Astrocyte of the cerebellum (primary cell): ENCODE data around the gene DACT2.

Source experiments
- DNase-seq: peaks from one replicate; pipeline ENCODE4 v3.0.0-alpha.2; 2011; ENCODE audit warnings: low read depth
- H3K4me3 ChIP-seq: 2 replicates; pipeline ENCODE4 v1.5.1; 2011; ENCODE audit warnings: mild to moderate bottlenecking, low read depth, low read length, moderate library complexity
- CTCF ChIP-seq: IDR thresholded peaks from 2 replicates; pipeline ENCODE4 v1.5.1; 2012; ENCODE audit warnings: low read length, low read depth, moderate library complexity, mild to moderate bottlenecking; ENCODE audit errors: missing control alignments
- in situ Hi-C: cut with HindIII; loops from 2 replicates; pipeline ENCODE4 v1.10.0; 2017; ENCODE audit warnings: low sequenced_read_pairs

The DACT2 gene

DNA sequence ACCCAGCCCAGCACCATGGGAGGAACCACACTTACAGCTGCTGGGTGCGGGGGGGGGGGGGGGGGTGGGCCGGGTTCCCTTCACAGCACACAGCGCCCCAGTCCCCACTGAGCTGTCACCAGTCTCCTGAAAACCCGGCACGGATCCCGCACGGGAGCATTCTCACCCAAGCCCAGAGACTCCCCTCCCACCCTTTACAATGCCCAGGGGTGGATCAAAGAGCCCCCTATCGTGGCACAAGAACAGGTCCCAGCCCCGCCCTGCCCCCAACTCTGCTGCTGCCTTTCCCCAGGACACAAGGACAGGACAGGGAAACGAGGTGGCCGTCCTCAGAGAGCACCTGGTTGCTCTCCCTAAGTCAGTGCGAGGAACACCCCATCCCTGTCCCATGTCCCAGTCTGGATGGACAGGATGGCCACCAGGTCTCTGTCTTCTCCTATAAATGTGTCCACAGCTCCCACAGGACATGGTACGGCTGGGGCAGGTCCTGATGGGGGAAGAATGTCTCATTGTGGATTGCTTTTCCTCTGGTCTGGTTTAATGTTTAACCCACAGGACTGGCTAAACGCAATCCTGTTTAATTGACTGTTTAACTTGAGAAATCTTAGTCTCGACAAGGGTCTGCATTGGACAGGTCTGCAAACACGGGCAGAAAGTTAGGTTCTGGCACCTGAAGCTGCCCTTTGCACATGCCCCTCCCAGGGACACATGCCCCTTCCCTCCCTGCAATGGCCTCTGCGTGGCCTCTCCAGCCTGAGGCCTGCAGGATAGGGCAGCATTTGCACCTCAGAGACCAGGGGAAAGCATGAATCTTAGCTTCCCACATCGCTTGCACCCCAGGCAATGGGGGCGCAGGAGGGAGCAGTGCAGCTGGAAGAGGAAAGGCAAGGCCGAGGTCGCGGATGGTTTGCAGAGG, 45.3 kb downstream of the DACT2 start:
- in situ Hi-C loops: no loop called here
- no peak for TF ChIP-seq CTCF
- no peak for DNase-seq
- no peak overlapping the region for H3K4me3 ChIP-seq

GRCh38 chr6:168273441-168274036, 46.0 kb downstream of the DACT2 start:
- TF ChIP-seq CTCF: no peak
- H3K4me3 ChIP-seq: no peak overlapping the region
- DNase-seq: no peak
- in situ Hi-C loops: no loop called here

- no peak overlapping the region for H3K4me3 ChIP-seq
- TF ChIP-seq CTCF: no peak
- in situ Hi-C loops: no loop called here
- DNase-seq: no peak
Observed at GRCh38 chr6:168272415-168273325, 46.9 kb downstream of the DACT2 start.

- in situ Hi-C loops: no loop called here
- no peak for TF ChIP-seq CTCF
- no peak for DNase-seq
- H3K4me3 ChIP-seq: no peak overlapping the region
Observed at GRCh38 chr6:168270274-168271172, 49.1 kb downstream of the DACT2 start.

- in situ Hi-C loops: no loop called here
- H3K4me3 ChIP-seq: no peak overlapping the region
- DNase-seq: no peak
- TF ChIP-seq CTCF: no peak
Observed at GRCh38 chr6:168269455-168270243, 49.9 kb downstream of the DACT2 start.
